IMR-90 (cell line): ENCODE measurements around the gene SLC25A30. TPM values are rescaled to one million over a fixed set of nuclear protein-coding genes. Genes with fewer than 3 reads are reported as not detected.

Source experiments
- ATAC-seq: fragments of 200-7000 bp; cut with Tn5 transposase; 2 replicates; pipeline ENCODE4 v1.9.1; 2020; ENCODE audit warnings: low read depth, mild to moderate bottlenecking, moderate library complexity
- BruUV-seq: library from RNA; stranded (reverse); fragments of 400-500 nt; replicated peaks from 2 replicates; lab custom pipeline; 2021; lab: Mats Ljungman, UMichigan
- CTCF ChIA-PET: fragments of 300-600 bp; formaldehyde crosslinking; extraction: SDS; loops from one replicate; lab custom pipeline; 2021; ENCODE audit warnings: antibody characterized with exemption; lab: Yijun Ruan, JAX
- POLR2A ChIA-PET: fragments of 300-600 bp; sonication (Branson Sonifier 250); formaldehyde crosslinking; loops from one replicate; lab custom pipeline; 2022; ENCODE audit warnings: antibody characterized with exemption; ENCODE audit not compliant: unreplicated experiment; lab: Charles Lee
- DNase-seq: peaks from one replicate; pipeline ENCODE4 v3.0.0; 2013
- H2AFZ ChIP-seq: replicated peaks from 2 replicates; pipeline ENCODE3; 2013; ENCODE audit warnings: low read length, mild to moderate bottlenecking; ENCODE audit not compliant: poor library complexity
- H2AK5ac ChIP-seq: 2 replicates; pipeline ENCODE4 v1.6.1; 2013; ENCODE audit warnings: low read depth, low read length, inconsistent platforms
- H2AK9ac ChIP-seq: replicated peaks from 2 replicates; pipeline ENCODE3; 2013; ENCODE audit warnings: mild to moderate bottlenecking, low read depth, low read length, moderate library complexity; ENCODE audit not compliant: poor library complexity
- H2BK120ac ChIP-seq: 2 replicates; pipeline ENCODE4 v1.6.1; 2013; ENCODE audit warnings: low read depth, low read length, inconsistent platforms
- H2BK15ac ChIP-seq: 3 replicates; pipeline ENCODE4 v1.6.1; 2013; ENCODE audit warnings: low read depth, low read length, inconsistent platforms
- H2BK20ac ChIP-seq: 2 replicates; pipeline ENCODE4 v1.6.1; 2013; ENCODE audit warnings: low read depth, mild to moderate bottlenecking, inconsistent platforms, low read length, moderate library complexity
- H2BK5ac ChIP-seq: 2 replicates; pipeline ENCODE4 v1.6.1; 2013; ENCODE audit warnings: mild to moderate bottlenecking, low read depth, low read length, inconsistent platforms; ENCODE audit not compliant: poor library complexity, severe bottlenecking
- H3K14ac ChIP-seq: replicated peaks from 2 replicates; pipeline ENCODE4 v1.6.1; 2013; ENCODE audit warnings: low read depth, low read length, inconsistent platforms
- H3K18ac ChIP-seq: 2 replicates; pipeline ENCODE4 v1.6.1; 2013; ENCODE audit warnings: low read depth, low read length, control low read depth
- H3K23ac ChIP-seq: 2 replicates; pipeline ENCODE4 v1.6.1; 2013; ENCODE audit warnings: low read depth, low read length, inconsistent platforms
- H3K27ac ChIP-seq: 2 replicates; pipeline ENCODE4 v1.5.1; 2013; ENCODE audit warnings: mild to moderate bottlenecking, control low read depth, low read length; ENCODE audit not compliant: insufficient read depth
- H3K27me3 ChIP-seq: 2 replicates; pipeline ENCODE4 v1.6.1; 2013; ENCODE audit warnings: low read length; ENCODE audit not compliant: control insufficient read depth, insufficient read depth
- H3K36me3 ChIP-seq: 2 replicates; pipeline ENCODE4 v1.6.1; 2013; ENCODE audit warnings: low read length, mixed read lengths; ENCODE audit not compliant: control insufficient read depth, insufficient read depth
- H3K4ac ChIP-seq: 2 replicates; pipeline ENCODE4 v1.6.1; 2013; ENCODE audit warnings: low read depth, low read length, inconsistent platforms
- H3K4me1 ChIP-seq: 2 replicates; pipeline ENCODE4 v1.6.1; 2013; ENCODE audit warnings: low read length, mixed read lengths; ENCODE audit not compliant: control insufficient read depth, insufficient read depth
- H3K4me2 ChIP-seq: 2 replicates; pipeline ENCODE4 v1.6.1; 2013; ENCODE audit warnings: low read depth, mild to moderate bottlenecking, control low read depth, low read length, moderate library complexity
- H3K4me3 ChIP-seq: 2 replicates; pipeline ENCODE4 v1.5.1; 2013; ENCODE audit warnings: low read depth, mild to moderate bottlenecking, control low read depth, low read length, moderate library complexity; ENCODE audit not compliant: insufficient read depth
- H3K56ac ChIP-seq: 2 replicates; pipeline ENCODE4 v1.6.1; 2013; ENCODE audit warnings: low read length, inconsistent platforms; ENCODE audit not compliant: insufficient read depth; ENCODE audit errors: extremely low read depth
- H3K79me1 ChIP-seq, 2 experiments: 2 replicates each; pipeline ENCODE4 v1.6.1; 2013; ENCODE audit warnings: low read length in 2 of 2, inconsistent platforms in 1 of 2, low read depth in 1 of 2
- H3K9ac ChIP-seq: 2 replicates; pipeline ENCODE4 v1.6.1; 2013; ENCODE audit warnings: low read depth, low read length, control low read depth
- H3K9me1 ChIP-seq: 2 replicates; pipeline ENCODE4 v1.6.1; 2013; ENCODE audit warnings: low read length, inconsistent platforms; ENCODE audit not compliant: insufficient read depth
- H3K9me3 ChIP-seq: 2 replicates; pipeline ENCODE4 v1.6.1; 2013; ENCODE audit warnings: low read length; ENCODE audit not compliant: control insufficient read depth, insufficient read depth
- H4K20me1 ChIP-seq: 2 replicates; pipeline ENCODE4 v1.6.1; 2013; ENCODE audit warnings: low read length, inconsistent platforms; ENCODE audit not compliant: insufficient read depth
- H4K5ac ChIP-seq: 2 replicates; pipeline ENCODE4 v1.6.1; 2013; ENCODE audit warnings: mild to moderate bottlenecking, low read depth, low read length, control low read depth
- H4K8ac ChIP-seq, 2 experiments: 2 replicates each; pipeline ENCODE4 v1.6.1; 2013; ENCODE audit warnings: low read depth in 2 of 2, low read length in 2 of 2, control low read depth in 1 of 2, inconsistent platforms in 1 of 2
- H4K91ac ChIP-seq: 2 replicates; pipeline ENCODE4 v1.6.1; 2013; ENCODE audit warnings: low read depth, low read length, inconsistent platforms; ENCODE audit not compliant: insufficient read depth
- BHLHE40 ChIP-seq: fragments of 150-350 bp; IDR thresholded peaks from 2 replicates; pipeline ENCODE4 v1.6.1; 2016; ENCODE audit warnings: mild to moderate bottlenecking, low read depth, low read length
- CHD1 ChIP-seq: IDR thresholded peaks from 2 replicates; pipeline ENCODE4 v1.6.1; 2012; ENCODE audit warnings: low read depth, low read length, improper control_type of control experiment
- FOS ChIP-seq: fragments of 150-350 bp; IDR thresholded peaks from 2 replicates; pipeline ENCODE4 v1.6.1; 2016; ENCODE audit warnings: low read depth, low read length
- MAZ ChIP-seq: IDR thresholded peaks from 2 replicates; pipeline ENCODE4 v1.6.1; 2012; ENCODE audit warnings: low read depth, mild to moderate bottlenecking, low read length, improper control_type of control experiment, moderate library complexity, borderline replicate concordance
- MXI1 ChIP-seq: IDR thresholded peaks from 2 replicates; pipeline ENCODE4 v1.6.1; 2012; ENCODE audit warnings: low read depth, mild to moderate bottlenecking, low read length, moderate library complexity, borderline replicate concordance
- NFE2L2 ChIP-seq: fragments of 150-350 bp; IDR thresholded peaks from 2 replicates; pipeline ENCODE4 v1.6.1; 2016; ENCODE audit warnings: low read depth, mild to moderate bottlenecking, low read length
- POLR2A ChIP-seq: IDR thresholded peaks from 2 replicates; pipeline ENCODE4 v1.6.1; 2012; ENCODE audit warnings: mild to moderate bottlenecking, low read depth, low read length
- RAD21 ChIP-seq: IDR thresholded peaks from 2 replicates; pipeline ENCODE4 v1.6.1; 2012; ENCODE audit warnings: low read length, improper control_type of control experiment
- RFX5 ChIP-seq: IDR thresholded peaks from 2 replicates; pipeline ENCODE4 v1.8.0; 2012; ENCODE audit warnings: low read depth, mild to moderate bottlenecking, low read length, moderate library complexity
- SMC3 ChIP-seq: fragments of 150-350 bp; IDR thresholded peaks from 2 replicates; pipeline ENCODE4 v1.6.1; 2016; ENCODE audit warnings: low read depth, mild to moderate bottlenecking, antibody characterized with exemption, low read length, moderate library complexity
- WGBS, 2 experiments: methylation state at CpG; one replicate each; pipeline versions ENCODE4 v1.1.5 to v1.1.7; 2013; ENCODE audit warnings: missing lambda C conversion rate in 2 of 2; ENCODE audit not compliant: insufficient read length in 1 of 2; ENCODE audit errors: extremely low coverage in 2 of 2; 5-methylcytosine and 5-hydroxymethylcytosine counted together
- dilution Hi-C: fragments of 300-500 bp; cut with HindIII; formaldehyde crosslinking; loops from one replicate; pipeline ENCODE4 v1.14.3; 2018; ENCODE audit warnings: low sequenced_read_pairs; ENCODE audit not compliant: unreplicated experiment
- in situ Hi-C: fragments of 300-500 bp; cut with MboI; formaldehyde crosslinking; loops from 3 replicates; pipeline ENCODE4 v1.14.3; 2019; ENCODE audit warnings: low sequenced_read_pairs, inconsistent platforms, mixed read lengths
- intact Hi-C: fragments of 100-400 bp; cut with micrococcal nuclease; formaldehyde crosslinking; loops from 2 replicates; pipeline ENCODE4 v1.10.0; 2022
- polyA plus RNA-seq, 3 experiments: library from polyadenylated mRNA; depleted of rRNA; stranded (reverse); fragments of >200 nt; gene quantifications; 2 replicates each; pipeline ENCODE4 v1.2.3, GENCODE V29; 2012; ENCODE audit warnings: low replicate concordance in 1 of 3
- total RNA-seq: library from RNA; depleted of rRNA; stranded (reverse); fragments of >200 nt; gene quantifications from 2 replicates; pipeline ENCODE4 v1.2.3, GENCODE V29; 2012
- TF ChIP-seq, protein P1 (sequence below): fragments of 150-350 bp; IDR thresholded peaks from 2 replicates; pipeline ENCODE4 v1.6.1; 2017; ENCODE audit warnings: mild to moderate bottlenecking, antibody characterized with exemption, low read length, low read depth
- TF ChIP-seq, protein P2 (sequence below): conservative IDR thresholded peaks from 2 replicates; pipeline ENCODE4 v1.5.1; 2012; ENCODE audit warnings: mild to moderate bottlenecking, low read depth, low read length, improper control_type of control experiment

The SLC25A30 gene
- total and polyA plus RNA-seq, 2 of the 4 experiments (the other 2 are of a cell fraction): 9.9 to 19.4 TPM

DNA sequence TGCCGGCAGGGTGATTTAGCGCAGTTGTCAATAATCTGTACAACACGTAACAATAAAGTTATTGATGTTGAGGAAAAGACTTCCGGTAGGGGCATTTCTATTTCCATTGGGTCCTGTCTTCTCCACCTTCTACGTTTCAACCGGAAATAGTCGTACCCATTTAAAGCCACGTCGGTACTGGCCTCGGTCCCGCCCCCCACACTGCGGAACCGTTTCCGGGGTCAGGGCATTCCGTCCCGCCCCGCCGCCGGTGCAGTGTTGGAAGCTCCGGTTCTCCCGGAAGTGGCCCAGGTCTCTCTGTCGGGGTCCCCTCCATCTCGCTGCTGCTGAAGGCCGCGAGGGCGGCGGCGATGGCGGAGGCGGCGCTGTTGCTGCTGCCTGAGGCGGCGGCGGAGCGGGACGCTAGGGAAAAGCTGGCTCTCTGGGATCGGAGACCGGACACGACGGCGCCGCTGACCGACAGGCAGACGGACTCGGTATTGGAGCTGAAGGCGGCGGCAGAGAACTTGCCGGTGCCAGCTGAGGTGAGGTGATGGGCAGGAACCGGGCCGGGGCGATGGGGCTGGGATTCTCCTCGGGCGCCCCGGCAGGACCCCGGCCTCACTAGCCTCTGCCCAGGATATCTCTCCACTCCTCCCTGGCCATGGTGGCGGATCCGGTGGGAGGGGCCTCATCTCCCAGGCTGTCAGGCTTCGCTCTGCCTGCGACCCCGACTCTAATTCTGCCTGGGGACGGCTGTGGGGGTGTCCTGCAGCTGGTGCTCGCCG, 46.7 kb upstream of the SLC25A30 start, which contains the start of gene COG3:
TSS of gene COG3 (plus strand) at position 253 of the 767 bp plus-strand sequence. CDS start at position 351, 98 bp downstream.
- no peaks in the 10 kb centered on the region for H3K9me3 ChIP-seq
- H3K79me1 ChIP-seq: peaks cover 4 to 42% of the 10 kb centered on the region in 2 experiments; a peak in 3 of 4 replicates
- H3K9me1 ChIP-seq: peaks cover 9% of the 10 kb centered on the region
- H3K18ac ChIP-seq: peak within 1 kb of the TSS; percentile 66
- H3K23ac ChIP-seq: peak within 1 kb of the TSS; percentile 81
- peak within 1 kb of the TSS; percentile 83 for H3K4me3 ChIP-seq
- H2BK120ac ChIP-seq: peak within 1 kb of the TSS; percentile 69
- H3K56ac ChIP-seq: peak within 1 kb of the TSS; percentile 50
- ChIA-PET POLR2A (no interaction called here), CTCF (no interaction called here)
- H3K27me3 ChIP-seq: no peaks in the 10 kb centered on the region
- H2AK5ac ChIP-seq: peak within 1 kb of the TSS; percentile 88
- peak within 1 kb of the TSS; percentile 84; the same call in 2 of the 3 replicates for H2BK15ac ChIP-seq
- peak within 1 kb of the TSS; percentile 58; the same call in 1 of the 2 replicates for H2BK20ac ChIP-seq
- peaks cover 43% of the 10 kb centered on the region for H4K20me1 ChIP-seq
- peak within 1 kb of the TSS; percentile 84 to 97 for H4K8ac ChIP-seq
- WGBS, 2 experiments: 0% methylated on average over 27 of the region's 63 CpGs; no CpG with 5 or more reads in 1 of the 2 experiments
- peak within 1 kb of the TSS; percentile 99 for H2AFZ ChIP-seq
- peaks cover 2% of the 10 kb centered on the region; the same call in 1 of the 2 replicates for H3K36me3 ChIP-seq
- dilution Hi-C loops (no loop called here), intact Hi-C loops (loop anchor here (2.0 to 5.0 kb wide), 2 partner anchors 48 to 70 kb away; partner anchors contain the start of gene SLC25A30), in situ Hi-C loops (no loop called here)
- peak within 1 kb of the TSS; percentile 92 for H4K5ac ChIP-seq
- peak within 1 kb of the TSS; percentile 91 for H3K27ac ChIP-seq
- peak within 1 kb of the TSS; percentile 95 for H3K4me2 ChIP-seq
- peak; percentile 94 for ATAC-seq
- peak within 1 kb of the TSS; percentile 88 for H3K9ac ChIP-seq
- peak within 1 kb of the TSS; percentile 83 for H4K91ac ChIP-seq
- peak; percentile 97 for DNase-seq
- H2AK9ac ChIP-seq: peak within 1 kb of the TSS; percentile 98
- peaks cover 2% of the 10 kb centered on the region; the same call in 1 of the 2 replicates for H3K4me1 ChIP-seq
- H2BK5ac ChIP-seq: peak within 1 kb of the TSS; percentile 90
- TF ChIP-seq MAZ: peak; percentile 40; the same call in 1 of the 2 replicates
- TF ChIP-seq POLR2A: peak; percentile 90
- TF ChIP-seq RAD21: no peak
- peak; percentile 25; the same call in 1 of the 2 replicates for TF ChIP-seq SMC3
- peak; percentile 72; the same call in 1 of the 2 replicates for TF ChIP-seq BHLHE40
- TF ChIP-seq, protein P1, sequence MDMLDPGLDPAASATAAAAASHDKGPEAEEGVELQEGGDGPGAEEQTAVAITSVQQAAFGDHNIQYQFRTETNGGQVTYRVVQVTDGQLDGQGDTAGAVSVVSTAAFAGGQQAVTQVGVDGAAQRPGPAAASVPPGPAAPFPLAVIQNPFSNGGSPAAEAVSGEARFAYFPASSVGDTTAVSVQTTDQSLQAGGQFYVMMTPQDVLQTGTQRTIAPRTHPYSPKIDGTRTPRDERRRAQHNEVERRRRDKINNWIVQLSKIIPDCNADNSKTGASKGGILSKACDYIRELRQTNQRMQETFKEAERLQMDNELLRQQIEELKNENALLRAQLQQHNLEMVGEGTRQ: no peak
- no peak for TF ChIP-seq RFX5
- TF ChIP-seq MXI1: peak; percentile 53; the same call in 1 of the 2 replicates
- TF ChIP-seq FOS: no peak
- TF ChIP-seq NFE2L2: no peak
- no peak for TF ChIP-seq CHD1
- TF ChIP-seq, protein P2, sequence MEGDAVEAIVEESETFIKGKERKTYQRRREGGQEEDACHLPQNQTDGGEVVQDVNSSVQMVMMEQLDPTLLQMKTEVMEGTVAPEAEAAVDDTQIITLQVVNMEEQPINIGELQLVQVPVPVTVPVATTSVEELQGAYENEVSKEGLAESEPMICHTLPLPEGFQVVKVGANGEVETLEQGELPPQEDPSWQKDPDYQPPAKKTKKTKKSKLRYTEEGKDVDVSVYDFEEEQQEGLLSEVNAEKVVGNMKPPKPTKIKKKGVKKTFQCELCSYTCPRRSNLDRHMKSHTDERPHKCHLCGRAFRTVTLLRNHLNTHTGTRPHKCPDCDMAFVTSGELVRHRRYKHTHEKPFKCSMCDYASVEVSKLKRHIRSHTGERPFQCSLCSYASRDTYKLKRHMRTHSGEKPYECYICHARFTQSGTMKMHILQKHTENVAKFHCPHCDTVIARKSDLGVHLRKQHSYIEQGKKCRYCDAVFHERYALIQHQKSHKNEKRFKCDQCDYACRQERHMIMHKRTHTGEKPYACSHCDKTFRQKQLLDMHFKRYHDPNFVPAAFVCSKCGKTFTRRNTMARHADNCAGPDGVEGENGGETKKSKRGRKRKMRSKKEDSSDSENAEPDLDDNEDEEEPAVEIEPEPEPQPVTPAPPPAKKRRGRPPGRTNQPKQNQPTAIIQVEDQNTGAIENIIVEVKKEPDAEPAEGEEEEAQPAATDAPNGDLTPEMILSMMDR: peak; percentile 37; the same call in 1 of the 2 replicates
- H3K14ac ChIP-seq: peak within 1 kb of the TSS; percentile 93
- peak within 1 kb of the TSS; percentile 89 for H3K4ac ChIP-seq
- BruUV-seq: no TSS peak
